GM12878 (cell line): ENCODE measurements around the gene BLOC1S3. TPM values are rescaled to one million over a fixed set of nuclear protein-coding genes. Genes with fewer than 3 reads are reported as not detected.

Experiments
- CHD4 ChIP-seq: fragments of 200-600 bp; sonication (generic); IDR thresholded peaks from 2 replicates; pipeline ENCODE4 v1.6.1; 2016; ENCODE audit warnings: mild to moderate bottlenecking
- DPF2 ChIP-seq: fragments of 450-650 bp; IDR thresholded peaks from 2 replicates; pipeline ENCODE4 v1.6.1; 2017; ENCODE audit warnings: mild to moderate bottlenecking
- EP300 ChIP-seq, 2 experiments: fragments of 150-350 bp in 1 of 2; IDR thresholded peaks; 2 replicates each; pipeline ENCODE4 v1.6.1; 2011 to 2012; ENCODE audit warnings: low read depth in 2 of 2, low read length in 2 of 2, borderline replicate concordance in 1 of 2, improper control_type of control experiment in 1 of 2, inconsistent platforms in 1 of 2; ENCODE audit not compliant: control insufficient read depth in 1 of 2
- ESRRA ChIP-seq: IDR thresholded peaks from 2 replicates; pipeline ENCODE4 v1.6.1; 2012; ENCODE audit warnings: mild to moderate bottlenecking, low read length, improper control_type of control experiment
- MAX ChIP-seq: IDR thresholded peaks from 2 replicates; pipeline ENCODE4 v1.6.1; 2012; ENCODE audit warnings: low read depth, low read length, improper control_type of control experiment
- RB1 ChIP-seq: fragments of 450-650 bp; formaldehyde crosslinking; IDR thresholded peaks from 2 replicates; pipeline ENCODE4 v1.6.1; 2017; ENCODE audit warnings: mild to moderate bottlenecking, borderline replicate concordance
- RELB ChIP-seq: fragments of 450-650 bp; IDR thresholded peaks from 2 replicates; pipeline ENCODE4 v1.6.1; 2017; ENCODE audit warnings: low read depth, mild to moderate bottlenecking, moderate library complexity
- REST ChIP-seq: IDR thresholded peaks from 2 replicates; pipeline ENCODE4 v1.6.1; 2012; ENCODE audit warnings: mild to moderate bottlenecking, low read depth, low read length
- TCF3 ChIP-seq: IDR thresholded peaks from 2 replicates; pipeline ENCODE4 v1.6.1; 2012; ENCODE audit warnings: low read depth, mild to moderate bottlenecking, low read length, borderline replicate concordance; ENCODE audit not compliant: insufficient read depth
- ZNF24 ChIP-seq: fragments of 450-650 bp; IDR thresholded peaks from 2 replicates; pipeline ENCODE4 v1.6.1; 2017; ENCODE audit warnings: antibody characterized with exemption, mild to moderate bottlenecking
- ZNF384 ChIP-seq: IDR thresholded peaks from 2 replicates; pipeline ENCODE4 v1.6.1; 2012; ENCODE audit warnings: low read depth, mild to moderate bottlenecking, low read length, improper control_type of control experiment, borderline replicate concordance
- polyA plus RNA-seq, 11 experiments: library from polyadenylated mRNA; depleted of rRNA in 4 of 11; unstranded in 6 of 11; stranded (reverse) in 5 of 11; fragments of >200 nt; fragmentation: Nextera tagmentation in 4 of 11; fragmentation: Illumina TruSeq in 1 of 11; extraction: Ambion mirVana in 4 of 11; extraction: Trizol in 1 of 11; gene quantifications; 1 replicate in 1 of 11; 2 replicates in 10 of 11; pipeline versions ENCODE4 v1.2.1 to v1.2.3, GENCODE V29; 2011 to 2016; ENCODE audit warnings: inconsistent platforms in 2 of 11, missing spikeins in 2 of 11, low read depth in 1 of 11
- total RNA-seq, 4 experiments: library from RNA; depleted of rRNA in 3 of 4; stranded (reverse); fragments of >200 nt in 3 of 4; fragmentation: Illumina TruSeq in 1 of 4; extraction: Trizol in 1 of 4; gene quantifications; 2 replicates each; pipeline versions ENCODE4 v1.2.1 to v1.2.3, GENCODE V29; 2013 to 2021

The BLOC1S3 gene
- total and polyA plus RNA-seq, 10 of the 15 experiments (the other 5 are each of a cell fraction or from before 2014, with no cell fraction given), result 3.6 to 18.3 (median 10.4) TPM

- no peak for TF ChIP-seq REST
- TF ChIP-seq RELB, result no peak
- TF ChIP-seq ZNF24, result no peak
- no peak for TF ChIP-seq TCF3
- TF ChIP-seq MAX, result no peak
- no peak for TF ChIP-seq RB1
- no peak for TF ChIP-seq DPF2
- no peak for TF ChIP-seq ZNF384
- no peak for TF ChIP-seq CHD4
- no peak for TF ChIP-seq ESRRA
- TF ChIP-seq EP300 (IDR thresholded peaks at IDR 0.05; ENCODE audit: borderline replicate concordance in 1 of 2, control insufficient read depth in 1 of 2, low read depth in 2 of 2, low read length in 2 of 2), result no peak
Measured at GRCh38 chr19:45172173-45172572, 6.4 kb upstream of the BLOC1S3 start (continued).
